ENCODE data around the gene ABCC6.
"Not testable (repeated sequence)": the region's sequence is repeated elsewhere in the genome, so short reads cannot be mapped to it uniquely, and the experiment has no call there.

GRCh38 chr16:16272573-16273221 lies 49.4 kb upstream of the ABCC6 start:
- TF ChIP-seq, protein P1, sequence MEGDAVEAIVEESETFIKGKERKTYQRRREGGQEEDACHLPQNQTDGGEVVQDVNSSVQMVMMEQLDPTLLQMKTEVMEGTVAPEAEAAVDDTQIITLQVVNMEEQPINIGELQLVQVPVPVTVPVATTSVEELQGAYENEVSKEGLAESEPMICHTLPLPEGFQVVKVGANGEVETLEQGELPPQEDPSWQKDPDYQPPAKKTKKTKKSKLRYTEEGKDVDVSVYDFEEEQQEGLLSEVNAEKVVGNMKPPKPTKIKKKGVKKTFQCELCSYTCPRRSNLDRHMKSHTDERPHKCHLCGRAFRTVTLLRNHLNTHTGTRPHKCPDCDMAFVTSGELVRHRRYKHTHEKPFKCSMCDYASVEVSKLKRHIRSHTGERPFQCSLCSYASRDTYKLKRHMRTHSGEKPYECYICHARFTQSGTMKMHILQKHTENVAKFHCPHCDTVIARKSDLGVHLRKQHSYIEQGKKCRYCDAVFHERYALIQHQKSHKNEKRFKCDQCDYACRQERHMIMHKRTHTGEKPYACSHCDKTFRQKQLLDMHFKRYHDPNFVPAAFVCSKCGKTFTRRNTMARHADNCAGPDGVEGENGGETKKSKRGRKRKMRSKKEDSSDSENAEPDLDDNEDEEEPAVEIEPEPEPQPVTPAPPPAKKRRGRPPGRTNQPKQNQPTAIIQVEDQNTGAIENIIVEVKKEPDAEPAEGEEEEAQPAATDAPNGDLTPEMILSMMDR (IDR thresholded peaks at IDR 0.05) = not testable (repeated sequence)
- TF ChIP-seq EZH2 (IDR thresholded peaks at IDR 0.05; ENCODE audit: borderline replicate concordance, insufficient read depth, low read depth, low read length, poor library complexity, severe bottlenecking) = not testable (repeated sequence)
